ENCODE data around the gene TUBA1C. TPM values are rescaled to one million over a fixed set of nuclear protein-coding genes. Genes with fewer than 3 reads are reported as not detected.

TUBA1C gene
- total RNA-seq, 1 donor from 2014 or later = 187 TPM

DNA sequence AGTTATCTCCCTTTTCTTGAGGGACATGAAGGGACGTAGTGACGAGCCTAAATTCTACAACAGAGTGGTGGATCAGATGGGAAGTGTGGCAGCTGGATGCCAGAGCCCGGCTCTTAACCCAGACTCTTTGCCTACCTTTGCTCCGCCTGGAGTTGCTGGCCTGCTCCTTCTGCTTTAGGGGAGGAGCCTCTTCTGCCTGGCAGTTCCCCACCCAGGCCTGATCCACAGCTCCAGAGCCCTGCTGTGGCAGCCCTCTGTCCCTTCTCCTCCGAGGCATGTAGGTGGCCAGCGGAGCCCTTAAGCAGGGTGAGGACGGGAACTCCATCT, 27.8 kb downstream of the TUBA1C start:
- Mint-ChIP-seq H3K27me3 (peaks cover 76% of the 10 kb centered on the region), H3K9me3 (no peaks in the 10 kb centered on the region), H3K4me3 (no peak overlapping the region), H3K4me1 (ENCODE audit: unreplicated experiment) (peaks cover 5% of the 10 kb centered on the region), H3K36me3 (no peaks in the 10 kb centered on the region), H3K27ac (no peak overlapping the region)
- TF ChIP-seq, protein P1, sequence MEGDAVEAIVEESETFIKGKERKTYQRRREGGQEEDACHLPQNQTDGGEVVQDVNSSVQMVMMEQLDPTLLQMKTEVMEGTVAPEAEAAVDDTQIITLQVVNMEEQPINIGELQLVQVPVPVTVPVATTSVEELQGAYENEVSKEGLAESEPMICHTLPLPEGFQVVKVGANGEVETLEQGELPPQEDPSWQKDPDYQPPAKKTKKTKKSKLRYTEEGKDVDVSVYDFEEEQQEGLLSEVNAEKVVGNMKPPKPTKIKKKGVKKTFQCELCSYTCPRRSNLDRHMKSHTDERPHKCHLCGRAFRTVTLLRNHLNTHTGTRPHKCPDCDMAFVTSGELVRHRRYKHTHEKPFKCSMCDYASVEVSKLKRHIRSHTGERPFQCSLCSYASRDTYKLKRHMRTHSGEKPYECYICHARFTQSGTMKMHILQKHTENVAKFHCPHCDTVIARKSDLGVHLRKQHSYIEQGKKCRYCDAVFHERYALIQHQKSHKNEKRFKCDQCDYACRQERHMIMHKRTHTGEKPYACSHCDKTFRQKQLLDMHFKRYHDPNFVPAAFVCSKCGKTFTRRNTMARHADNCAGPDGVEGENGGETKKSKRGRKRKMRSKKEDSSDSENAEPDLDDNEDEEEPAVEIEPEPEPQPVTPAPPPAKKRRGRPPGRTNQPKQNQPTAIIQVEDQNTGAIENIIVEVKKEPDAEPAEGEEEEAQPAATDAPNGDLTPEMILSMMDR (conservative IDR thresholded peaks at IDR 0.05) = no peak
- no peak for DNase-seq (ENCODE audit: extremely low spot score, unreplicated experiment)

DNA sequence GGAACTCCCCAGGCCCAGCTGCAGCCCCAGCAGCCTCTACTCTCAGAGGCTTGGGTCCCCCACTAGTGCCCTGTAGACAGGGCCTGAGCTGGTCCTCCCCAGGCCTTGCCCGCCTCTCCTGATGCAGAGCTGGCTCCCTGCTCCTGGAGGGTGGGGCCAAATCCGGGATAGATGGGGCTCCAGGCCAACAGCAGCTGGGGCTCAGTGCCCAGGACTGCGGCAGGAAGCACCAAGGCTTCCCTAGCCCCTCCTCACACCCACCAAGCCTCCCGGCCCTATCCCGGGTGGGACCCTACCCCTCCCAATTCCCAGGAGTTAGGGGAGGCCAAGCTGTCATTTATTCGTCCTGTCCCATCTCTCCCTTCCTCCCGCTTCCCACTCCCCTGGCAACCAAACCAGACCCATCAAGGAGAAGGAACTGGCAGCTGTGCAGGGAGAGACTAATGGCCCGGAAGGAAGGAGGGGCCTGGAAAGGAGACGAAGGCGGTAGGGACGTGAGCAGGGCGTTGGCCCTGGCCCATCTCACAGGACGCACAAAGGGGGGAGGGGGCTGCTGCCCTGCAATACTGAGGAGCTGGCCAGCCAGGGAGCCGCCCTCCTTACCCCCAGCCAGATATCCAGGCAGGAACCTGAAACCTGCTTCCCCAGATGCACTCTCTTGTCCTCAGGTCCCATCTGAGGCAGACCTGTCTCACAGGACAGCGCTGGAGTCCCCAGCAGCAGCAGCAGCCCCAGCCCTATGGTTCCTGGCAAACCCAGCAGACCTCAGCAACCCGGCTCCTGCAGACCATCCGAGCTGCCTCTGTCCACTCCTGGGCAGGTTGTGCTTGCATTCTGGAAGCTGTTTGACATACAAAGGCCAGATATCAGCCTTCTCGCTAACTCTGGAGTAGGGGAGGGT, 28.4 kb downstream of the TUBA1C start:
- no peaks in the 10 kb centered on the region for H3K36me3 Mint-ChIP-seq
- TF ChIP-seq, protein P1 (conservative IDR thresholded peaks at IDR 0.05) = no peak
- peaks cover 76% of the 10 kb centered on the region for H3K27me3 Mint-ChIP-seq
- no peaks in the 10 kb centered on the region for H3K9me3 Mint-ChIP-seq
- H3K4me3 Mint-ChIP-seq = no peak overlapping the region
- H3K27ac Mint-ChIP-seq = no peak overlapping the region
- H3K4me1 Mint-ChIP-seq (ENCODE audit: unreplicated experiment) = peaks cover 3% of the 10 kb centered on the region
- no peak for DNase-seq (ENCODE audit: extremely low spot score, unreplicated experiment)

DNA sequence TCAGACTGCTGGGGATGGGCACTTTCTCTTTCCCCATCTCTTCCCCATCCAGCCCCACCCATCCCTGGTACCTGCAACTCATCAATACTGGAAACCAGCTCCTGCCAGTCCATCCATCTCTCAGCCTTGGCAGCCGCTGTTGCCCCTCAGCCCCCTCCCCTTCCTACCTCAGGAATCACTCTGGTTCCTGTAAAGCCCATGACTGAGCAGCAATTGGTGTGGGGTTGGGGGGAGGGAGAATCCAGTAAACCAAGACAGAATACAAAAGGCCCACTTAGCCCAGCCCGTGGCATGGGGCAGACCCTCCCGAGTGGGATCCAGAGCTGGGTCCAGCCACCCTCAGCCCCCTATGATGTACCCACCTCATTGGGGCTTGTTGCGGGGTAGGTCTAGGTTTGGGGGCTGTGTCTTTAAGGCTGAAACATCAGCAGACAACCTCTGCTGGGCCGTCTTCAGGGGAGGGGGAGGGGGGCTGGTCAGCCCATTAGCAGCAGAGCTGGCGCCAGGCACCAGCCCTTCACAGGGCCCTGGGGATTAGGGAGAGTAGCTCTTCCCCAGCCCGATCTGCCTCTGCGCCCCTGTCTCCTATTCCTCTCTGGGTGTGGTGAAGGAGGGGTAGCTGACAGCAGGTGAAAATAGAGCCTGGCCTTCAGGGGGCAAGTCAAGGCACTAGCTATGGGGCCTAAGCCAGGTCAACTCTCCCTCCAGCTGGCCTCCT, 29.4 kb downstream of the TUBA1C start:
- no peak for DNase-seq (ENCODE audit: extremely low spot score, unreplicated experiment)
- H3K36me3 Mint-ChIP-seq = no peaks in the 10 kb centered on the region
- H3K27me3 Mint-ChIP-seq = peaks cover 77% of the 10 kb centered on the region
- H3K27ac Mint-ChIP-seq = no peak overlapping the region
- H3K4me3 Mint-ChIP-seq = no peak overlapping the region
- no peaks in the 10 kb centered on the region for H3K4me1 Mint-ChIP-seq (ENCODE audit: unreplicated experiment)
- H3K9me3 Mint-ChIP-seq = no peaks in the 10 kb centered on the region
- TF ChIP-seq, protein P1 (conservative IDR thresholded peaks at IDR 0.05) = no peak

DNA sequence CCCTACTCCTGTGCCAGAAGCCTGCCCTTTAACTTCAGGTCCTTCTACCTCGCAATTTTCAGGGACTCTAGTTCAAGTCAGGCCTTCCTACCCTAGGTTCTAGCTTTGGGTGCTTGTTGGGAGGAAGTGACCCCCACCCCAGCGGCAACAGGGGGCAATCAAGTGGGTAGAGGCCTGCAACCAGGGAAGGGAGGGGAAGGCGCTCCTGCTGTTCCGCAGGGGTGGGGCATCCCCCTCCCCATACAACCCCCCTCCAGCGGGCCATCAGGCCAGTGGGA, 29.9 kb downstream of the TUBA1C start:
- Mint-ChIP-seq H3K36me3 (no peaks in the 10 kb centered on the region), H3K4me1 (ENCODE audit: unreplicated experiment) (no peaks in the 10 kb centered on the region), H3K4me3 (no peak overlapping the region), H3K27me3 (peaks cover 78% of the 10 kb centered on the region), H3K27ac (no peak overlapping the region), H3K9me3 (no peaks in the 10 kb centered on the region)
- DNase-seq (ENCODE audit: extremely low spot score, unreplicated experiment) = no peak
- TF ChIP-seq, protein P1 (conservative IDR thresholded peaks at IDR 0.05) = no peak

DNA sequence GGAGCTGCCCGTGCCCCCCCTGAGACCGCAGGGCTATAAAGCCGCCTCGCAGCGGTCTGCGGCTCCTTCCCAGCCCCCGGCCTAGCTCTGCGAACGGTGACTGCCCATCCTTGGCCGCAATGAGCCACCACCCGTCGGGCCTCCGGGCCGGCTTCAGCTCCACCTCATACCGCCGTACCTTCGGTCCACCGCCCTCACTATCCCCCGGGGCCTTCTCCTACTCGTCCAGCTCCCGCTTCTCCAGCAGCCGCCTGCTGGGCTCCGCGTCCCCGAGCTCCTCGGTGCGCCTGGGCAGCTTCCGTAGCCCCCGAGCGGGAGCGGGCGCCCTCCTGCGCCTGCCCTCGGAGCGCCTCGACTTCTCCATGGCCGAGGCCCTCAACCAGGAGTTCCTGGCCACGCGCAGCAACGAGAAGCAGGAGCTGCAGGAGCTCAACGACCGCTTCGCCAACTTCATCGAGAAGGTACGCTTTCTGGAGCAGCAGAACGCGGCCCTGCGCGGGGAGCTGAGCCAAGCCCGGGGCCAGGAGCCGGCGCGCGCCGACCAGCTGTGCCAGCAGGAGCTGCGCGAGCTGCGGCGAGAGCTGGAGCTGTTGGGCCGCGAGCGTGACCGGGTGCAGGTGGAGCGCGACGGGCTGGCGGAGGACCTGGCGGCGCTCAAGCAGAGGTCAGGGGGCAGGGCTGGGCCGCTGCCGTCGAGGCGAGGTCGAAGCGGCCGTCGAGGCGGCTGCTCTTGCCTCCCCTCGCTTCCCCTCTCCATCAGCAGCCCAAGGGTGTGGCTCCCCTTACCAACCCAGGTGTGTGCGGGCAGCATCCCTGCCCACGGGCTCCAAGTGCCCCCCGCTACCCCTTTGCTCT, 30.4 kb downstream of the TUBA1C start, which contains the start of gene PRPH:
PRPH (plus strand) TSS at position 66 of the 855 bp plus-strand sequence; CDS start at position 120, 54 bp downstream.
- Mint-ChIP-seq H3K36me3 (no peaks in the 10 kb centered on the region), H3K4me1 (ENCODE audit: unreplicated experiment) (no peaks in the 10 kb centered on the region), H3K9me3 (no peaks in the 10 kb centered on the region), H3K4me3 (no peak within 1 kb of the TSS), H3K27ac (no peak within 1 kb of the TSS), H3K27me3 (peaks cover 78% of the 10 kb centered on the region)
- DNase-seq (ENCODE audit: extremely low spot score, unreplicated experiment) = no peak
- TF ChIP-seq, protein P1 (conservative IDR thresholded peaks at IDR 0.05) = no peak

All from type B pancreatic cell (in vitro differentiated cells).